Stromal cell of bone marrow (primary cell): Measurements from ENCODE around the gene APRT.
A peak's percentile ranks its signal among the peaks of the same experiment; 100 is the strongest.
"Not testable (repeated sequence)": the region's sequence is repeated elsewhere in the genome, so short reads cannot be mapped to it uniquely, and the experiment has no call there.

ENCODE experiments used
- DNase-seq: peaks from one replicate; pipeline ENCODE4 v3.0.0-alpha.2; 2012; ENCODE audit warnings: low read depth

APRT gene

DNA sequence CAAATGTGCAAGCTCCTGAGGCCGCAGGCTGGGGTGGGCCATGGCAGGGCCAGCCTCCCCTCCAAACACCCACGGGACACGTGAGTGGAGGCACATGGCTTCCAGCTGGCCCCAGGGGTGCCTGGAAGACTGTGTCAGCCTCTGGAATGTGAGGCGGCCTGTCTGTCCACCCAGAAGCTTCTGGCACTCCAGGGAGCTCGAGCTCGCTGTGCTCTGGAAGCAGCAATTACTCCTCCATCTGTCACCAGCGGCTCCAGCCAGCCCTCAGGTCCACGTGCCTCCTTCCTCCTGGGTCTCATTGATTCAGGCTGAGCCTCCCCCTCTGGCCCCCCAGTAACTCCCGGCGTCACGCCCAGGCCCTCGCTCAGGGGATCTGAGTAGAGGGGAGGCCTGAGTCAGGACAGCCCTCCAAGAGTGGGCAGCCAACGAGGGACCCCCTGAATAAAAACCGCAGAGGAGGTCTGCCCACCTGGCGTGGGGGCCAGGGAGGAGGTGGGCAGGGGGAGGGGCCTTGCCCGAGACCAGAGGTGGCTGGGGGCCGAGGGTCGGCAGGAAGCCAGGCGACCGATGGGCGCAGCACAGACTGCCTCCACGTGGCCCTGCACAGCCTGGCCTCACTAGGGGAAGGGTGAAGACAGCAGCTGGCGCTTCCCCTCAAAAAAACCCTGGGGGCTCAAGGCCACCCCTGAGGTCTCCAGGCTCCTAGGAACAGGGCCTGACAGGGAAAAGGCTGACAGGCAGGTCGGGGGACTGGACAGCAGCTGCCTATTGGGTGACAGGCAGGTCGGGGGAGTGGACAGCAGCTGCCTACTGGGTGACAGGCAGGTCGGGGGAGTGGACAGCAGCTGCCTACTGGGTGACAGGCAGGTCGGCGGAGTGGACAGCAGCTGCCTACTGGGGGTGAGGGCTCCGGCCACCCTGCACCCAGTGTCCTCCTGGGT lies 38.6 kb downstream of the APRT start:
- DNase-seq, result peak; percentile 72

DNA sequence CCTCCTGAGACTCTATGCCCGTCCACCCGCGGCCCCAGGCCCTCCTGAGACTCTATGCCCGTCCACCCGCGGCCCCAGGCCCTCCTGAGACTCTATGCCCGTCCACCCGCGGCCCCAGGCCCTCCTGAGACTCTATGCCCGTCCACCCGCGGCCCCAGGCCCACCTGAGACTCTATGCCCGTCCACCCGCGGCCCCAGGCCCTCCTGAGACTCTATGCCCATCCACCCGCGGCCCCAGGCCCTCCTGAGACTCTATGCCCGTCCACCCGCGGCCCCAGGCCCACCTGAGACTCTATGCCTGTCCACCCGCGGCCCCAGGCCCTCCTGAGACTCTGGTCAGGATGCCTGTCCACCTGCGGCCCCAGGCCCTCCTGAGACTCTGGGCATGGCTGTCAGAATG lies 39.9 kb downstream of the APRT start:
- DNase-seq, result not testable (repeated sequence)

DNA sequence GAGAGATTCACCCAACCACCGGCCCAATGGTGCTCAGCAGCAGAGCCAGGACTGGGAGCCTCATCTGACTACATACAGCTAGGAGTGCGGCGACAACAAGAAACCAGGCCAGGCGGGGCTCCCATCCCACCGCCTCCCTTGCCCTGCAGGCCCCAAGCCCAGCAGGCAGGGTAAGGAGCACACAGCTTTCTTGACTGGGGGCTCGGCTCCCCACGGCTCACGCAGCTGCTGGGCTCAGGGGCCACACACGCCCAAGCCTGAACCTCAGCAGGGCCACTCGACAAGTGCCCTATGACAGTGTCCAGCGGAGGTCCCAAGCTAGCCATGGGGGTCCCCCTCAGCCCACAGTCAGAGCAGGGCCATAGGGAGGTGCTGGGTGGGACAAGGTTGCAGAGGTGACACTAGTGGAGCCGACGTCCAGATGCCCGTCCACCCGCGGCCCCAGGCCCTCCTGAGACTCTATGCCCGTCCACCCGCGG lies 40.4 kb downstream of the APRT start:
- DNase-seq, result no peak

DNA sequence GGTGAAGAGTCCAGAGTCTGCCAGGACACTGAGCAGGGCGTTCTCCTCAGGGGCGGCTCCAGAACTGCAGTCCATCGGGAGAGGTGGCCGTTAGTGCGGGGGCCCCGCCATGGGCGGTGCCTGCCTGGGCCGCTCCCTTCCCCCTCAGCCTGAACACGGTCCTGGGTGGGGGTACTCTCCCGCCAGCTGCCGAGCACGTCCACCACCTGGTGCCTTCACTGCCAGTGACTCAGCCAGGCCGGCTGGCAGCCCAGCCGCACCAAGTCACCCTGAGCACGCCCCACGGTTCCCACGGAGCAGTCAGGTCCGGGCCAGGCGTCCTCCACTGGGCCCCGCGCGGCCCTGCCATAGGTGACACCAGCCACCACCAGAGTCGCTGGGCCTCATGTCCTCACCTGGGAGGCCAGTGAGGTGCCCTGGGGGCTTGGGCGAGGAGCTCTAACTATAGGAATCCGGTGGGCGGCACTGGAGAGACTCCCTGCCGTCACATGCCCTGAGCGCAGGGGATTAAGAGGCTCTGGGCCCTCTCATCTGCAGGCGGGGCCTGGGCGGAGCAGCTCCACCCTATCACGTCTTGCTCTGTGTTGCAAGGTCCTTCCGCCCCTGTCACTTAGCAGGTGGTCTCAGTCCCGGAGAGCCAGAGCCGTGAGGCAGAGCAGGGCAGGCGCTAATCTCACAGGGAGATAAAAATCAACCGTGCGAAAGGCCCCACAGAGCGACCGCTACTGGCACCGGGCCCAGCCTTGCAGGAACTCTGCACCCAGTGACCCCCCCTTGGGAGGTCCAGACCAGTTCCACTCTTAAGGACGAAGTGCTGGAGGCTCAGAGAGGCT lies 41.1 kb downstream of the APRT start:
- DNase-seq, result no peak

DNA sequence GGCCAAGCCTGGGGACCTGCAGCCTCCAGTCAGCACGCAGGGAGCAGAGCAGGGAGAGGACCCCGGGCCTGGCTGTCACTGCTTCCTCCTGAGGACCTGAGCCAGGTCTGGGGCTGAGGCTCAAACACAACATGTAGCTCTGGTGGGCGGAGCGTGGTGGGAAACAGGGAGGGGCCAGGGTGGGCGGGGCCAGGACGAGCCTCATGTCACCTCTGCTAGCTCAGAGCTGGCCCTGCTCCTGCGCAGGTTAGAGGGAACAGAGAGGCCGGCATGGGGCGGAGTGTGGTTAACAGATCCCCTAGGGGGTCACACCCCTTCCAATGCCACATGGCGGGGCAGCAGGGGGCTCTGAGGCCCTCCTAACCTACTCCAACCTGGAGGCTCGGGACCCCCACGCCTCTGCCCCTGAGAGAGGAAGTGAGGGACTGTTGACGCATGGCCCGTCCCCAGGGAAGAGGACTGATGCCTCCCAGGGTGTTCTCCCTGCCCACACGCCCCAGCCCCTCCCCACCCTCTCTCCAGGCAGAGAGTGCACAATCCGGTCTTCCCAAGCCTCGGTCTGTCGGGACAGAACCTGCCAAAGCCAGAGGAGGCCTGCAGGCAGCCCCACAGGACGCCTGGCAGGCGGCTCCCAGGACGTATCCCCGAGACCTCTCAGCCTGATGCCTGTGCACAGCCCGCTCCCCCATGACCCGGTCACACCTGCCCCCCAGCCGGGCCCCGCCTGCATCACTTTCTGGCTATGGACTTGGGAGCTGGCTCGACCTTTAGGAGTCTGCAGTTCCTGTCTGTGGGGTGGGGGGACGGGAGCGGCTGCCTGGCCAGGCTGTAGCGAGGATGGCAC lies 41.9 kb downstream of the APRT start:
- no peak for DNase-seq

DNA sequence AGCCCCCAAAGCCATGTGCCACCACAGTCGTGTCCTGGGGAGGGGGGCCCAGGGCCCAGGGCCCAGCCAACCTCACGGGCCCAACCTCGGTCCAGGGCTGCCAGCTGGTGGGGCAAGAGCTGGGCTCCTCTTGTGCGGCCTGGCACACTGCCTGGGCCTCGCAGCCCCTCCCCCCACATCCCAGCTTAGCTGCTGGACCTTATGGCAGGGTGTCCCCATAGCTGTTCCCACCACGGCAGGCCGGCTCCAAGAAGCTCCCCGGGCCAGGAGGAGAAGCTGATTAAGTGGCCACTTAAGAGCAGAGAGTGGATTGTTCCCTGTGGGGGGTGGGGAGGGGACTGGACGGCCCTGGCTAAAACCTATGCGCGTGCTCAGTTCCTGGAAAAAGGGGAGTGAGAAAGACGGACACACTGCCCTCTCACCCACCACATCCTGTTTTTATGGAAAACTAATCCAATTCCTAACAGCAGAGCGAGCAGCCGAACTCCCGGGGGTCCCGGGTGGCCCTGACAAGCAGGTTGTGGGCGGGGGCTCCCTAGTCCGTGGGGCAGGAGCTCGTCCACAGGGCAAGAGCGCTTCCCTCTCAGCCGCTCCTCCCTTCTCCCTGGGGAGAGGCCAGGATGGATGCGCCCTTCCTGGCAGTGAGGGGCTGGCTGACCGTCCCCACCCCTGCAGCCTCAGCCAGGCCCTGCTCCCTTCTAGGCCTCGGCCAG lies 43.5 kb downstream of the APRT start:
- peak; percentile 69 for DNase-seq

DNA sequence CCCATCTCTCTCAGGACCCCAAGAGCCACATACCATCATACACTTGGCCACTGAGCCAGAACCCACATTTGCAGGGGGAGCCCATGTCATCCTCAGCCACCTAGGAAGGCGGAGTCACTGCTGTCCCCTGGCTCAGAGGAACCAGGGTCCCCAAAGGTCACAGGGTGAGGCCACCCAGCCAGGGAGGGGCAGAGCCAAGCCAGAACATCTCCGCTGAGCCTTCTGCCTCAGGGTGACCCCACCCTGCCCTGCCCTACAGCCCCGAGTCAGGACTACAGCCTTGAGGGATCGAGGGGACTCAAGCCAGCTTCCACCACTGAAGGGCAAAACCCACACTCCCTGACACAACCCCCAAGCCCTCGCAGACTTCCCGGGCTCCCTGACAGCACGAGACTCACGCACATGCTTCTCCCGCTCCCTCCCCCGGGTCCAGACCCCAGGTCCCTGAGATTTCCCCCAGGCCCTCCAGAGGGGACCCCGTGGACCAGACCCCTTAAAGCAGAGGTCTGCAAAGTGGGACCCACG lies 44.1 kb downstream of the APRT start:
- DNase-seq, result no peak

DNA sequence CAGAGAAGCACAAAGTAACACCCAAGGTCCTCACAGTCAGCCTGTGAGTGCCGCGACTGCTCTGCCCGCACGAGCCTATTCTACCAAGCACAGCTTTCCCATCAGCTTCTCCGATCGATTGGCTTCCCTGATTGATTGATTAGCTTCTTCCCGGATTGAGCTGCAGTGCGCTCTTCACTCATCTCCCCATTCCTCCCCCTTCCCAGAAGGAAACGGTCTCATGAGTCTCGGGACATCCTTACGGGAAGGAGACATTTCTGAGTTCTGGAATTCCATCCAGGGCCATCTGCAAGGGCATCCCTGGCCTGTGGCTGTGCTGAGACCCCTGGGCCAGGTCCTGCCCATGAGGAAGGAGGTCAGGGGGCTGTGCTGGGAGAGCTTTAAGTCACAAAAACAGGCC lies 44.8 kb downstream of the APRT start:
- no peak for DNase-seq

DNA sequence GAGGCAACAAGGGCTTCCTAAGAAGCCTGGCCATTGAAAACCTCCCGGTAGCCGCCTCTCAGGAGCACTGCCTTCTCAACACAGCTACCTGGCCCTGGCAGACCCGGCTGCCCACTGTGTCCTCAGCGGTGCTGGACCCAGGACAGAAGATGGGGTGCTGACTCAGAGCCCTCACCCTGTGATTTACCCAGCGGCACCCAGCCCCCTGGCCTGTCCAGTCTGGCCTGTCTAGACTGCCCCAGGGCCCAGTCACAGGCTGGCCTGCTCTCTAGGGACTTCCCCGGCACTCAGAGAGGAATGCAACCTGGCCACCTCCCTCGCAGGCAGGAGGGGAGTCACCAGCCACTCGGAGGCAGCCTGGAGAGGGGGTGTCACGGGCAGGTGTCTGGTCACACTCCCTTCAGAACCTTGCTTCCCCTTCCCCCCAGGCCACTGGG lies 46.8 kb downstream of the APRT start:
- DNase-seq, result no peak

DNA sequence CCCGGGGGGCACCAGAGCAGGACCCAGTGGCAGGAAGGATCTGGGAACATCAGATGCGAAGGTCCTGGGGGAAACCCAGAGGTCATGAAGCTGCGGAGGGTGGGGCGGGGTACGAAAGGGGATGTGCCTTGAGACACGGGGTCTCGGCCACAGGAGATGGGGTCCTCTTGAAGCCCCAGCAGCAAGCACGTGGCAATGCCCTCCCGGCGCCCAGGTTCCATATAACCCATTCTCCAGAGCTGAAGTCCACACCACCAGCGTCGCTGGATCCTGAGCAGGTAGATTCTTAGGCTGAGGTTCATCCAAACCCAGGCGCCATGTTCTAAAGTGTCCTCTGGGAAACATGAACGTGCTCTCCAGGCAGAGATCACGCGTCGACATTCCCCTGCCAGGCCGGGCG lies 47.6 kb downstream of the APRT start:
- DNase-seq, result no peak

DNA sequence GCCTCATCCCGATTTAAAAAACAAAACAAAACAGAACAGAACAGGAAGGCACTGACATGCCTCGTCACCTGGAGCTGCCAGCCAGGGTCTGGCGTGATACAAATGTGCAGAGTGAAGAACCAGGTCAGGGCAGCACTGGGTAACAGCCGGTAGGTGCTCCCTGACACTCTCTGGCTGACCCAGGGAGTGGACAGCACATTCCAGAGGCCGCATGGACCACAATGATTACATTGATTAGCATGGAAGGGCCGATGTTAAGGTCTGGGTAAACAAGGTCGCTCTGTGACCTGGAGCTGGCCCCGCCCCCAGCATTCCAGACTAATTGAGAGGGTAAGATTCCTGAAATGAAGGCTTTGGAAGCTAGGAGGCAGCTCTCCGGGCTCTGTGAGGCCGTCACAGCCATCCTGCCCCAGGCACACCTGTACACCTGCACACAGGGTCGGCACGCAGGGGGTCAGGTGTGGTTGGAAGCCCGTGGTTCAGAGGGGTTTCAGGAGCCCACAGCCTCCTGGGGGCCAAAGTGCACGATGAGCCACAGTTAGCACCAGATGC lies 48.1 kb downstream of the APRT start:
- no peak for DNase-seq

DNA sequence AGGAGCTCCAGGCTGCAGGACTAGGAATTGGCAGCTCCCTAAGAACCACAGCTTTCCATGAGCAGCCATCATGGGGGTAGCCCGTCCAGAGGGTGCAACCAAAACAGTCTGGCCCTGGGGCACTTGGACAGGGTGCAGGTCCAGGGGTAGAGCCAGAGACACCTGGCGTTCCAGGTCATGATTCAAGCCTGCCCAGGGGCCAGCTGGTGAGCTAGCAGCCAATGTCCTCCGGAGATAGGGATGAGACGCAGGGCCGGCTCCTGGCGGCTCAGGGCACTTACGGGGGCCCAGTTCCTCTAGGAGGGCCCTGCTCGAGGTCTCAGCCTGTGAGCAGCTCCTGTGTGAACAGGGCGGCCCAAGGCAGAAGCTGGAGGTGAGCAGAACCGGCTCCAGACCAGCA lies 48.8 kb downstream of the APRT start:
- DNase-seq, result no peak

DNA sequence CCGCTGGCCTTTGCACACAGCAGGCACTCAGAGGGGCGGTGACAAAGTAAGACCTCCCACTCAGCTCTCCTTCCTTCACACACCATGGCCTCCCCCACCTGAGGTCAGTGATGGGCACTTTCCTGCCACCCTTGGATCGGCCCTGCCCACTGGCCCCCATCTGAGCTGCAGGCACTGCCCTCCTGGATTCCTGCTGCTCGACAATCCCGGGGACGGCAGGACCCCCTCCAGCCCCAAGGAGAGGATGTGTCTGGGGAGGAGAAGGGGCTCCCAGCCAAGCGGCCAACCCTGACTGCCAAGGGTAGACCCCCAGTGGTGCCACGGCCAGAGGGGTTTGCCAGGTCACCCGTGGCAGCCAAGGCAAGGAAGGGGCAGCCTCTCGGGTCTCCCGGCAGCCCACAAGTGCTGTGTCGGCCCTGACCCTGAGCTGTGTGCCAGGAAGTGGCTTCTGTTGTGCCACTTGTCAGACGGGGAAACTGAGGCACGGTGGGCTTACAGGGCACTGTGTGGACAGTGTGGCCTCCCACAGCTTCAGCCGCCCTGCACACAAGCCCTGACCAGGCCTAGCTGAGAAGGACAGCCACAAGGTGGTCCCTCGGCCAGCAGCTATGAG lies 49.4 kb downstream of the APRT start:
- no peak for DNase-seq

DNA sequence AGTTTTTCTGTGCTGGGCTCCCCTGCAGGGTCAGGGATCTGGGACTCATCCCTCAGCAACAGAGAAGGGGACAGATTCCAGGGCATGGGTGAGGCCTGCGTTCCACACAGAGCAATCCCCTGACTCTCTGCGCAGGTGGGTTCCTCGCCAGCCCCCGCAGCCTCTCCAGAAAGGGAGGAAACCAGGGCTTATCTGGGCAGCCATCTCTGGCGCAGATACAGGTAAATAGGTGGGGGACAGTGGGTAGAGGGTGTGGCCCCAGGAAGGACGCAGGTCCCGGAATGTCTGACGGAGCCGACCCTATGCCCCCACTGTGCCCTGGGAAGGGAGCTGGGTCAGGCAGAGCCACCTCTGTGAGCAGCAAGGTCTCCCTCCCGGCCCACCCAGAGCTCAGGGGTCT lies 49.9 kb downstream of the APRT start:
- no peak for DNase-seq

DNA sequence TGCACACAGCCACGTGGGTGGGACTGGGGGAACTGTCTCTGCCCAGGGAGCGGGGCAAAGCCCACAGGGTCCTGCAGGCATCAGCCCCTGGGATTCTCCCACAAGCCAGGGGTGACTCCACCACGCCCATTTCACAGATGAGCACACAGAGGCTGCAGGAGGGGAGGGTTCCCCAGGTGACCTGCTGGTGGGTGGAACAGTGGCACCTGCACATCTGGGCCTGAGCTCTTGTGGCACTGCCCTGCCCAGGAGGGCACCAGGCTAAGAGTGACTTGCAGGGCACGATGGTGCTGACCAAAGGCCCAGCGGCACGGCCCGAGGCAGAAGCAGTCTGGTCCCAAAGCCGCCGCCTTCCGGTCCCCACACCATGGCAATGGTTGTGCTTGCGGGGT lies 50.6 kb downstream of the APRT start:
- no peak for DNase-seq

DNA sequence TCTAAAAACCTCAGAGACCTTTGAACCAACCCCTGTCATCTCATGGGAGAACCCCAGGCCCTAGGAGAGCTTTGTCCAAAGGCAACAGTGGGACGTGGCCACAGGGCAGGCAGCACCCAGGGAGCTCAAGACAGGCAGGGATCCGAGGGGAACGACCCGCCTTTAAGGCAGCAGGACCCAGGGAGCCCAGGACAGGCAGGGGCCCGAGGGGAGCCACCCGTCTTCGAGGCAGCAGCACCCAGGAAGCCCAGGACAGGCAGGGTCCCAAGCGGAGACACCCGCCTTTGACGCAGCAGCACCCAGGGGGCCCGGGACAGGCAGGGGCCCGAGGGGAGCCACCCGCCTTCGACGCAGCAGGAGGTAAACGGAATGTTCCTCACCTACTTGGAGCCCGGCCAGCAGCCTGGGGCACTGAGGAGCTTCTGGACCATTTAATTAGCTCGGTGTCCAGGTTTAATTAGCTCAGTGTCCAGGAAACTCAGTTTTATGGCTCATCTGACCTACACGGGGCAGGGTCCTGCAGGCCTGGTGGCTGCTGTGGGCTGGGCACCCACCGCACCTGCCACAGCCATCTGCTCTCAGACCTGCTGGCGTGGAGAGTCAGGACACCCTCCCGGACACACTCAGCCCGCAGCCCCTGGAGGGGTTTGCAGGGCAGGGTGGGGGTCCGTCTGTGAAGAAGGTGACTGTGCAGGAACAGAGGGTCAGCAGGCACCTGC lies 51.1 kb downstream of the APRT start:
- DNase-seq, result no peak

DNA sequence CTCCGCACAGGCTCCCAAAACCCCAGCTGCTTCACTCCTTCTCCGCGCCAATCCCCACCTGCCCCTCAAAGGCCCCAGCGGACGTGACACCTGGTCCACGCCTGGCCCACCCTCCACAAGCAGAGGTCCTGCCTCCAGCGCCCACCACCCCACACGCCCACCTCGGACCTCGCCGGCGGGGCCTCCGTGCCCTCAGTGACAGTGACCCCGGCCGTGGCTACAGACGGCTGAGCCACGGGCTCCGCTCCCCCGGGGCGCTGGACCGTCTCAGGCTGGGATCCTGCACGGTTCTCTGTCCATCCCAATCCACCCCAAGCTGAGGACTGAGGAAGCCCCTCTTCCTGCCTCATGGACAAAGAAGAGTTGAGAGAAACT lies 51.8 kb downstream of the APRT start:
- DNase-seq, result no peak
